Ramos (cell line): ENCODE measurements around the gene SFT2D1.

Source experiments
- in situ Hi-C: fragments of 300-500 bp; cut with MboI; formaldehyde crosslinking; loops from one replicate; pipeline ENCODE4 v1.14.3; 2022; ENCODE audit warnings: low sequenced_read_pairs; ENCODE audit not compliant: unreplicated experiment

Gene SFT2D1

DNA sequence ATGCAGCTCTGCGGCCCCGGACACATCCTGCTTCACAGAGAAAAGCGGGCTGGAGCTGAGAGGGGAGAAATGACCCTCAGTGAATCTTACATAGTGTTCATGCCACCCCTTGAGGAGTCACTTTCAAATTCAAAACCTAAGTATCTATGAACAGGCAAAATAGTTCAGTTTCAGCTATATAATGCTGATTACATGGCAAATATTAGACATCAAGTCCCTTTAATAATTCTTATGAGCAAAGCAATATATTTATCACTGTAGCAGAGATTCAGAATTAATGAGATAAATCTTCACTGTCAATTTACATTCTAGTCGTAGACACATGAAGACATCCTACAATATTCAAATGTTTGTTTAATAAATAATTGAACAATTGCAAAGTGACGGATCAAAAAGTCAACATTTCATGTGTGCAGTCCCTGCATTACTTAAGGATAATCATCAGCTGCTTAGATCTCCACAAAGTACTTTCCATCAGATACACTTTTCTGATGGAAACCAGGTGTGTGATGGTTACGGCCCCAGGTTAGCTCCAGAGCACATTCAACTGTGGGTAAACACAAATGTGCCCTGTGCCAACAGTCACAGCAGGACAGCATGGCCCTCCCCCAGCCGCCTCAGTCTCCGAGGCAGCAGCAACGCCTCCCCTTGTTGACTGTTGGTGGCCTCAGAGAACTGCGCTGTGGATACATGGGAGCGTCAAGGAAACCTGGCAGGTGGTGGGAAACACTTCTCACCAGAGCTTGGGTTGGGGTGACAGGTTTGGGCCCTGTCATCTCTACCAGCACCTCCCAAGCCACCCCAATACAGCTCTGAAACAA is 33.4 kb downstream of the SFT2D1 start:
- in situ Hi-C loops = no loop called here

- in situ Hi-C loops = no loop called here
These were observed 34.1 kb downstream of the SFT2D1 start, which contains the start of gene PRR18 for GRCh38 chr6:166308033-166308768. Gene PRR18, minus strand, starts transcription at chr6:166308392. Its CDS starts 250 bp downstream, at chr6:166308142.

DNA sequence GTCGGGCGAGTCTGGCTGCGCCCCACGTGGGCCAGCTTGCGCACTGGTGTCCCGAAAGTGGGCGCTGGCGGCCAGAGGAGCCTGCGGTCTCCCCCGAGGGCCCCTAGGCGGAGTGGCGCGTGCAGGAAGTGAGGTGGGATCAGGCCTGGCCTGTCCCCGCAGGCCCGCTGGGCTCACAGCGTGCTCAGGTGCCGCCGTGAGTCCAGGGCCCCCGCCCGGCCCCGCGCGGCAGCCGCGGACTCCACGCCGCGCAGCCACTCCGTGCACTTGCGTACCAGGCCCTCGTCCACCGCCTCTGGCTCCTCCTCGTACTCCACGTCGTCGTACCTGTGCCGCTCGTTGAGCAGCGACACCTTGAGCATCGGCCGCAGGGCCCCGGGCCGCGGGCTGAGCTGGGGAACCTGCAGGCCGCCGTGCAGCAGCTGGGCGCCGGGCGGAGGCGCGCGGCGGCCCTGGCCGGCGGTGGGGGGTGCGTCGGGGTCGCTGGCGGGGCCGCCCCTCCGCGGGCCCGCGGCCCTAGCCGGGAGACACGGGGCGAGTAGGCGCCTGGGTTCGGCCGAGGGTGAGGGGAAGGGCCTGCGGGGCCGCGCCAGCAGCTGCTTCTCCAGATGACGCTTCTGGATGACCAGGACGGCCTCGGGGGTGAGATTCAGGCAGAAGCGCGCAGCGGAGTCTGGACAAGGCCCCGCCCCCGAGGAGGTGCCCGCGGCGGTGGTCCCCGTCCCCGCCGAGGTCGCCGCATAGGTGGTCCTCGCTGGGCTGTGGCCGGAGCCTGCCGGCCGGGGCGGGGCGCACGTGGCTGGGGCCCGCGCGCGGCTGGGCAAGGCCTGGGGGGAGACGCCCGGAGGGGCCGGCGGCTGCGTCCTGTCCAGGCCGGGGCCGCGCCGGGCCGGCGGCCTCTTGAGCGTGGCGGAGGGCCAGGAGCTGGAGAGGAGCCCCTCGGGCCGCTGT is 35.0 kb downstream of the SFT2D1 start:
- in situ Hi-C loops = no loop called here

GRCh38 chr6:166306378-166307081 is 35.8 kb downstream of the SFT2D1 start:
- in situ Hi-C loops = no loop called here

GRCh38 chr6:166305562-166306117 is 36.7 kb downstream of the SFT2D1 start:
- in situ Hi-C loops = no loop called here

- in situ Hi-C loops = no loop called here
These were observed 38.2 kb downstream of the SFT2D1 start for GRCh38 chr6:166304106-166304505.

- in situ Hi-C loops = no loop called here
These were observed 40.5 kb downstream of the SFT2D1 start for GRCh38 chr6:166301611-166302529.

DNA sequence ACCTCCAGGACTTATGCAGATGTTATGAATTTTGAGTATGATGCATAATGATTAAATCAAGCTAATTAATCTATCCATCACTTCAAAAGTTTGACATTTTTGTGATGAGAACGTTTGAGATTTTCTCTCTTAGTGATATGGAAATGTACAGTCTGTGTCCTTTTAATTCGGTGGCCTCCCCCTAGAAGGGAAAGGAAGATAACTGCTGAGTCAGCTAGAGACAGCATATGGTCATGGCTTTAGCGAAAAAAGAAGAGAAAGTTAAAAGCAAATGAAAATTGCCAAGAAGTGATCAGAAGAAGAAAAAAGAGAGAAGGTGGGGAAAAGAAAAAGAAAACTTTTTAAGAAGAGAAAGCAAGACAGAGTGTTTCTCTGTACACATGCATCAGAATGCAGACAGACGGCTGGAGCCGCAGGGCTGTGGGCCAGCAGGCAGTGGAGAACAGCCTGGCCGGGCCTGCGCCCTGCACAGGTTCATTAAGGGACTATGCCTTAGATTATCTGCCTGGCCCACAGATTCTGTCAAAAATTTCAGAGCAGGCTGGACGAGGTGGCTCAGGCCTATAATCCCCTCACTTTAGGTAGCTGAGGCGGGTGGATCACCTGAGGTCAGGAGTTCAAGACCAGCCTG is 41.9 kb downstream of the SFT2D1 start:
- in situ Hi-C loops = no loop called here

DNA sequence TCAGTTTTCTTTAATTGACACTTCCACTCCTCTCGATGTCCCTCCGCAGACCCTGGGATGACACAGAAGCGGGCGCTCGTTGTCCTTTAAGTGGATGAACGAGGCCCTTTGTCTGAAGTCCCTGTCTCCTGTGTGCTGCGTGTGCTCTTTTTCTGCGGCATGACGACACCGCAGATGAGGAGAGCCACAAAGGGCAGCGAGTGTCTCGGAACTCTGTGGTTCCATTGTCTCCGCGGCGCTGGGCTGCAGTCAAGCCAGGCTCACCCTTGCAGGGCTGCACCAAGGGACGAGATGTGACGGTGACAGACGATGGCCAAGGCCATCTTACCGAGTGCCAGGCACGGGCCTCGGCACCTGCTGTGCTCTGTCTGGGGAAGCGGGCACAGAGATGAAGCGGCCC is 44.7 kb downstream of the SFT2D1 start:
- in situ Hi-C loops = no loop called here

GRCh38 chr6:166296035-166296883 is 46.1 kb downstream of the SFT2D1 start:
- in situ Hi-C loops = no loop called here

DNA sequence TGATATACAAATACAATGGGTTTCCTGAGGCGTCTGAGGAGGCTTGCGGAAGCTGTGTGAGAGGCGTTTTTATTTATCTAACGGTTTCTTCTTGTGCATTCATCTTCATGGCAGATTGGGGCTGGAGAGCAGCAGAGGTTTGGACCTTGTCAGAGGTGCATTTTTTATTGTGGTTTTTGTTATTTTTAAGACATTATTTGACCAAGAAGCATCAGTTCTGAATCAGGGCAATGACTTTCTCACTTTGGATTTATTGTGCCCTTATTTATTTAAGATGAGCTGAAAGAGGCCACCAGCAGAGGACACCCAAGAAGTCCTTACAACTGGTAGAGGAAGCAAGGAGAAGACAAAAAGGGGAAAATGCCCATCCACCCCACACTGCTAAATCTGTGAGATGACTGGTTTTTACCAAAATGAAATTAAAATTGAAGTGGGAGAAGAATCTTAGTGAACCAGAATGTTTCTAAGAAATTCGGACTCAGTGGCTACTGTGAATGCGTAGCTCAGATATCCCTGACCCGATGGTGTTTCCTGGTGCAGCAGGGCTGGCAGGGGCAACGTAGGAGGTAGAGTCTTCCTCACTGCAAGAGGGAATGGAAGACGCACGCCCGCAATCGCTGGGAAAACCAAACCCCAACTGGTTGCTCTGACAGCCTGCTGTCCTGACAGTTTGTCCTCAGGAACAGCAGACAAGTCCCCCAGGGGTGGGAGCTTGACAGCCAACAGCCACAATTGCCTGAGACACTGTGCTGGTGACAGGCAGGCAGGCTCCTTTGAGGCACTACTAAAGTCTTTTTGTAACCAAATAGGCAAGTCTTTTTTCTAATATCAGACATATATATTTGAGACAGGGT is 48.4 kb downstream of the SFT2D1 start:
- in situ Hi-C loops = no loop called here

- in situ Hi-C loops = no loop called here
These were observed 52.9 kb downstream of the SFT2D1 start for GRCh38 chr6:166289207-166290060.

GRCh38 chr6:166286839-166287271 is 55.5 kb downstream of the SFT2D1 start:
- in situ Hi-C loops = no loop called here

DNA sequence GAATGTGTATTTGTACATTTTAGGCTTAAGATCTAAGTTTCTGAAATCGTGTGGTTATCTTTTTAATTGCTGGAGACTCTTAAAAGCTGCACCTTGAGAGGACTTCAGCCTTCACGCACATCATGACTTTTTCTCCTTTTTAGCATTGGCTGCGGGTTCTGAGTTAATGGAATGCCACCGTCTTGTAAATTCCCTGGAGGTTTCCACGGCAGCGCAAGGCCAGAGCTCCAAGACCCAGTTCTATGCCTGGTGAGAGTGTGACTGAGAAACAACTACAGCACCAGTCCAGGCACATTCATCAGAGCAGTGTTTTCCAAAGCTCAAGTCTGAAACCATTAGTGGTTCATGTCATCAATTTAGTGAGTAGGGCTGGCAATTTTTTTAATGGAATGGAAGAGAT is 57.1 kb downstream of the SFT2D1 start:
- in situ Hi-C loops = no loop called here

GRCh38 chr6:166284640-166285039 is 57.7 kb downstream of the SFT2D1 start:
- in situ Hi-C loops = no loop called here
